Measurements from ENCODE around the gene SLC6A16.

GRCh38 chr19:49340069-49340864 lies 15.3 kb upstream of the SLC6A16 start:
- no peak for TF ChIP-seq CTCF (IDR thresholded peaks at IDR 0.05)
- TF ChIP-seq EZH2phosphoT487 (IDR thresholded peaks at IDR 0.05): no peak

All from neural progenitor cell (in vitro differentiated cells).